ENCODE data around the gene ABCG4.

- TF ChIP-seq CTCF (IDR thresholded peaks at IDR 0.05) = no peak
- TF ChIP-seq POLR2A (IDR thresholded peaks at IDR 0.05) = no peak
These were observed 17.7 kb downstream of the ABCG4 start for GRCh38 chr11:119166368-119167076.
